Measurements from ENCODE around the gene PTPRN2. TPM values are rescaled to one million over a fixed set of nuclear protein-coding genes. Genes with fewer than 3 reads are reported as not detected.

The PTPRN2 gene
- total RNA-seq, 1 experiment from 2014 or later, result not detected

- Histone ChIP-seq H3K4me1 (replicated peaks; ENCODE audit: insufficient read depth) (no peaks in the 10 kb centered on the region), H3K36me3 (ENCODE audit: low read depth) (no peaks in the 10 kb centered on the region), H2AFZ (no peak overlapping the region), H3K4me3 (no peak overlapping the region), H3K9me2 (ENCODE audit: insufficient read depth) (no peaks in the 10 kb centered on the region), H3K79me2 (ENCODE audit: low read depth) (no peaks in the 10 kb centered on the region), H3F3A (ENCODE audit: insufficient read depth, low read depth) (peaks cover 4% of the 10 kb centered on the region; the same call in 1 of the 2 replicates), H3K27me3 (ENCODE audit: insufficient read depth, low read depth) (peaks cover 65% of the 10 kb centered on the region), H4K20me1 (ENCODE audit: insufficient read depth) (no peaks in the 10 kb centered on the region), H3K4me2 (no peak overlapping the region), H3K27ac (no peak overlapping the region), H3K9me3 (ENCODE audit: insufficient read depth, low read depth) (no peaks in the 10 kb centered on the region)
- CTCF ChIA-PET, result no interaction called here
- TF ChIP-seq EZH2 (IDR thresholded peaks at IDR 0.05; ENCODE audit: low read depth) (no peak), CTCF (conservative IDR thresholded peaks at IDR 0.05) (no peak)
- DNase-seq, result no peak
- intact Hi-C loops (cut with micrococcal nuclease; ENCODE audit: unreplicated experiment), result no loop called here
- POLR2A ChIA-PET (ENCODE audit: unreplicated experiment), result no interaction called here
- no TSS peak for BruUV-seq (replicated peaks)
Observed at GRCh38 chr7:158252081-158252836, 335.4 kb downstream of the PTPRN2 start.

GRCh38 chr7:158251061-158251965 lies 336.3 kb downstream of the PTPRN2 start:
- Histone ChIP-seq H3F3A (ENCODE audit: insufficient read depth, low read depth) (peaks cover 4% of the 10 kb centered on the region; the same call in 1 of the 2 replicates), H3K4me1 (replicated peaks; ENCODE audit: insufficient read depth) (no peaks in the 10 kb centered on the region), H3K36me3 (ENCODE audit: low read depth) (no peaks in the 10 kb centered on the region), H3K79me2 (ENCODE audit: low read depth) (no peaks in the 10 kb centered on the region), H3K4me3 (no peak overlapping the region), H3K4me2 (no peak overlapping the region), H2AFZ (no peak overlapping the region), H3K27me3 (ENCODE audit: insufficient read depth, low read depth) (peaks cover 59% of the 10 kb centered on the region), H3K9me2 (ENCODE audit: insufficient read depth) (no peaks in the 10 kb centered on the region), H4K20me1 (ENCODE audit: insufficient read depth) (no peaks in the 10 kb centered on the region), H3K9me3 (ENCODE audit: insufficient read depth, low read depth) (no peaks in the 10 kb centered on the region), H3K27ac (no peak overlapping the region)
- DNase-seq, result no peak
- TF ChIP-seq CTCF (conservative IDR thresholded peaks at IDR 0.05), result no peak
- no peak for TF ChIP-seq EZH2 (IDR thresholded peaks at IDR 0.05; ENCODE audit: low read depth)
- ChIA-PET POLR2A (ENCODE audit: unreplicated experiment) (no interaction called here), CTCF (no interaction called here)
- intact Hi-C loops (cut with micrococcal nuclease; ENCODE audit: unreplicated experiment), result no loop called here
- BruUV-seq (replicated peaks), result no TSS peak

GRCh38 chr7:158249692-158250091 lies 337.9 kb downstream of the PTPRN2 start:
- Histone ChIP-seq H4K20me1 (ENCODE audit: insufficient read depth) (no peaks in the 10 kb centered on the region), H3K27ac (no peak overlapping the region), H3F3A (ENCODE audit: insufficient read depth, low read depth) (peaks cover 4% of the 10 kb centered on the region; the same call in 1 of the 2 replicates), H3K36me3 (ENCODE audit: low read depth) (no peaks in the 10 kb centered on the region), H3K79me2 (ENCODE audit: low read depth) (no peaks in the 10 kb centered on the region), H3K9me2 (ENCODE audit: insufficient read depth) (no peaks in the 10 kb centered on the region), H3K4me3 (no peak overlapping the region), H3K4me2 (no peak overlapping the region), H3K4me1 (replicated peaks; ENCODE audit: insufficient read depth) (no peaks in the 10 kb centered on the region), H2AFZ (no peak overlapping the region), H3K27me3 (ENCODE audit: insufficient read depth, low read depth) (peaks cover 55% of the 10 kb centered on the region), H3K9me3 (ENCODE audit: insufficient read depth, low read depth) (no peaks in the 10 kb centered on the region)
- CTCF ChIA-PET, result no interaction called here
- TF ChIP-seq CTCF (conservative IDR thresholded peaks at IDR 0.05), result no peak
- TF ChIP-seq EZH2 (IDR thresholded peaks at IDR 0.05; ENCODE audit: low read depth), result no peak
- intact Hi-C loops (cut with micrococcal nuclease; ENCODE audit: unreplicated experiment), result no loop called here
- no peak for DNase-seq
- POLR2A ChIA-PET (ENCODE audit: unreplicated experiment), result no interaction called here
- no TSS peak for BruUV-seq (replicated peaks)

Data from PC-9 (cell line).